GM21515 (cell line): ENCODE data around the gene SEC23A.
"Not testable (repeated sequence)": the region's sequence is repeated elsewhere in the genome, so short reads cannot be mapped to it uniquely, and the experiment has no call there.

Experiments used
- ATAC-seq: cut with Tn5 transposase; IDR thresholded peaks from one replicate; pipeline ENCODE4 v1.9.1; 2021; ENCODE audit not compliant: unreplicated experiment

SEC23A gene

DNA sequence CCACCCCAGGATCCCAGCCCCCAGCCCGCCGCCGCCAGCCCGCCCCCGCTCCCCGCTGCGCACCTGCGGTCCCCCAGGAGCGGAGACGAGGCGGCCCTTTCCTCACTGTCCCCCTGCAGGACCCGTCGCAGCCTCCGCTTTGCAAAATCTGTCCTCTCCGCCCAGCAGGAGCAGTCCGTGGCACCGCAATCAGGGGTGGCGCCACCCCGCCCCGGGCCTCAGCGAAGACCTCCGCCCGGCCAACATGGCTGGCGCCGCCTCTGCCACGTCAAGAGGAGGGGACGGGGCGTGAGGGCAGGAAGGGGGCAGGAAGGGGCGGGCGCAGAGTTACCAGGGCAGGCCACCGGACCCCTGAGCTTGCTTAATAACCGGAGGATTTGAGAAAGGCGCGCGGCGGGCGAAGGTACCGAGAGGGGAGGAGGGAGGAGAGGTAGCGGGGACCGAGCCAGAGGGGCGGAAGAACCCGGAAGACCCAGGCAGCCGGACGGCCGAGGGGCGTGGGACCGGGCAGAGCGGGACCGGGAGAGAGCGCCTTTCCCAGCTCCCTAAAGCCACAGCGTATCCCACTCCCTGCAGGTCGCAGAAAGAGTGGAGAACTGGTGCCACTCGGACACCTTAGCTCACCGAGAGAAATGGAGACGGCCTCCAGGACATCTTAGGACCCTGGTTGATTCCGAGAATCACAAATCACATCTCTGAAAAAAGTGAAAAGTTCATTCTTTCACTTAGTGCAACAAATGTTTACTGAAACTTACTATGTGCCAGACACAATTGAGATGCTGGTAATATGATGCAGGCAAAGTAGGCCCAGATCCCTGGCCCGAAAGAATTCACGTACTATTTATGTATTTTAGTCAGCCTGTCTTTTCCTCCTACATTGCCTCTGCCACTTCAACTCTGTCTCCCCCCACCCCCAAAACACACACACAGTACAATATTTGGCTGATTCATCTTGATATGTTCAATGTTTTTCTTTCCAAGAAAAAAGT is at the start of gene SEC23A:
SEC23A (minus strand) TSS at position 267 of the 989 bp plus-strand sequence. CDS start 7,117 bp downstream, outside the sequence.
- peak; percentile 88 for ATAC-seq

DNA sequence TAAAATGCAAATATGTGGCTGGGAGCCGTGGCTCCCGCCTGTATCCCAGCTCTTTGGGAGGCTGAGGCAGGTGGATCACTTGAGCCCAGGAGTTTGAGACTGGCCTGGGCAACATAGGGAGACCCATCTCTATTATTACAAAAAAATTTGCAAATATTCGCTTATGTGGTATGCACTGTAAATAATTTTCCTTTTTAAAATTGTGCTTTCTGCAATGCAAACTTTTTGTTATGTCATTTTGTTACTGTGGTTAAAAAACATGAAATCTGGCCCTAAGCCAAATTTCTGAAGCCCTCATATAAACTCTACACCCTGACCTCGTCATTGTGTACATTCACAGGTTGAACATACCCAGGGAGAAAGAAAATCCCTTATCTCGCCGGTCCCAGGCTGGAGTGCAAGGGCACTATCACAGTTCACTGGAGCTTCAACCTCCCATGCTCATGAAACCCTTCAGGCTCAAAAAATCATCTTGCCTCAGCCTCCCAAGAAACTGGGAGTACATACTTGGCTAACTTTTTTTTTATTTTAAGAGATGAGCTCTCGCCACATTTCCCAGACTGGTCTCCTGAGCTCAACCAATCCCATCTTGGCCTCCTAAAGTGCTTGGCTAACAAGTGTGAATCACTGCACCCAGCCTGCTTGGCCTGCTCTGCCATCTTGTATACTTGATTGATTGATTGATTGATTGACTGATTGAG is 42.4 kb upstream of the SEC23A start:
- no peak for ATAC-seq

- not testable (repeated sequence) for ATAC-seq
These were observed 40.2 kb upstream of the SEC23A start for GRCh38 chr14:39143226-39143625.

DNA sequence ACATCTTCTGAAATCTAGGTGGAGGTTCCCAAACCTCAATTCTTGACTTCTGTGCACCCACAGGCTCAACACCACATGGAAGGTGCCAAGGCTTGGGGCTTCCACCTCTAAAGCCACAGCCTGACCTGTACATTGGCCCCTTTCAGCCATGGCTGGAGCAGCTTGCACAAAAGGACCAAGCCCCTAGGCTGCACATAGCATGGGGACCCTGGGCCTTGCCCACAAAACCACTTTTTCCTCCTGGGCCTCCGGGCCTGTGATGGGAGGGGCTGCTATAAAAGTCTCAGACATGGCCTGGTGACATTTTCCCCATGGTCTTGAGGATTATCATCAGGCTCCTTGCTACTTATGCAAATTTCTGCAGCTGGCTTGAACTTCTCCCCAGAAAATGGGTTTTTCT is 38.6 kb upstream of the SEC23A start:
- not testable (repeated sequence) for ATAC-seq

DNA sequence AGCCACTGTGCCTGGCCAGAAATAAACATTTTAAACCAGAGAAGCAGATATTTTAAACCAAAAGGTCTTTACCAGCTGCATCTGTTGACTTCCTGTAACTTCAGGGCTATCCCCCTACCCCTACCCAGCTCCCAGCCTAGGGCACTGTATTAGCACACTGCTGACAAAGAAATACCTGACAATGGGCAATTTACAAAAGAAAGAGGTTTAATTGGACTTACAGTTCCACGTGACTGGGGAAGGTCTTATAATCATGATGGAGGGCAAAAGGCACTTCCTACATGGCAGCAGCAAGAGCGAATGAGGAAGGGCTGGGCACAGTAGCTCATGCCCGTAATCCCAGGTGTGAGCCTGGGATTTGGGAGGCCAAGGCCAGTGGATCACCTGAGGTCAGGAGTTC is 37.1 kb upstream of the SEC23A start:
- ATAC-seq = no peak

- no peak for ATAC-seq
These were observed 35.4 kb upstream of the SEC23A start for GRCh38 chr14:39138440-39138839.

DNA sequence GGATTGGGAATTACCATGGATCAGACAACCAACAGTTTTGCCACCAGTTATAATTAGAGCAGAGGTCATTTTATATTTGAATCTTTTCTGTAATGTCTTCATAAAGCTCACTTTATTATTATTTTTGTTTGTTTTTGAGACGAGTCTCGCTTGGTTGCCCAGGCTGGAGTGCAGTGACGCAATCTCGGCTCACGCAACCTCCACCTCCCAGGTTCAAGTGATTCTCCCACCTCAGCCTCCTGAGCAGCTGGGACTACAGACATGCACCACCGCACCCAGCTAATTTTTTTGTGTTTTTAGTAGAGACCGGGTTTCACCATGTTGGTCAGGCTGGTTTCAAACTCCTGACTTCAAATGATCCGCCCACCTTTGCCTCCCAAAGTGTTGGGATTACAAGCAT is 34.8 kb upstream of the SEC23A start:
- ATAC-seq = not testable (repeated sequence)

DNA sequence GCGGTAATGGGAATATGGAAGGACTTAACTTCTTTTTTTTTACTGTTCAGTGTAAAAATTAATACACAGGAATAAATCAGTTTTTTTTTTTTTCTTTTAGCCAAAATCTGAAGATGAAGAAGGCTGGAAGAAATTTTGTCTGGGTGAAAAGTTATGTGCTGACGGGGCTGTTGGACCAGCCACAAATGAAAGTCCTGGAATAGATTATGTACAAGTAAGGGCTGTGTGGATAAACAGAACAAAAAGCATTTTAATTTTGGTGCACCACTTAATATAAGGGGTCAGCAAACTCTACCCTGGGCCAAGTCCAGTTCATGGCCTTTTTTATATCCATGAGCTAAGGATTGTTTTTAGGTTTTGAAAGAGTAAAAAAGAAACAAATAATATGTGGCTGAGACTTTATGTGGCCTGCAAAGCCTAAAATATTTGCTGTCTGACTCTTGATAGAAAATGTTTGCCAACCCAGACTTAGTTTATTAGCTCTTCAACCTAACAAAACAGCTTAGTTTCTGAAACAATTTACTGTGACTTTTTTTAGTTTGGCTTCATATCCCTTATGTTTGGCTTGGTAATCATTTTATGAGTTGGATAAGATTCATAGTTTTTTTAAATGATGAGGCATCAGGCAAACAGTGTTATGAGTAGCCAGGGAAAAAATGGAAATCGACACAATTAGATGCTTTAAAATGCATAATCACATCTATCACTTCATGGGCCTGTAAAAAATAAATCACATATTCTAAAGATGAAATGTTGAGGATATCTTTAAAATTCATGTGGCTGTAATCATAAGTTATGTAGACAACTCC is 19.5 kb upstream of the SEC23A start:
- no peak for ATAC-seq

GRCh38 chr14:39114073-39114838 is 11.2 kb upstream of the SEC23A start, which contains the start of gene GEMIN2:
Gene GEMIN2 (plus strand): TSS chr14:39114323. CDS start chr14:39114339, 16 bp downstream.
- peak; percentile 84 for ATAC-seq

- ATAC-seq = no peak
These were observed 10.6 kb upstream of the SEC23A start for GRCh38 chr14:39113685-39114072.

DNA sequence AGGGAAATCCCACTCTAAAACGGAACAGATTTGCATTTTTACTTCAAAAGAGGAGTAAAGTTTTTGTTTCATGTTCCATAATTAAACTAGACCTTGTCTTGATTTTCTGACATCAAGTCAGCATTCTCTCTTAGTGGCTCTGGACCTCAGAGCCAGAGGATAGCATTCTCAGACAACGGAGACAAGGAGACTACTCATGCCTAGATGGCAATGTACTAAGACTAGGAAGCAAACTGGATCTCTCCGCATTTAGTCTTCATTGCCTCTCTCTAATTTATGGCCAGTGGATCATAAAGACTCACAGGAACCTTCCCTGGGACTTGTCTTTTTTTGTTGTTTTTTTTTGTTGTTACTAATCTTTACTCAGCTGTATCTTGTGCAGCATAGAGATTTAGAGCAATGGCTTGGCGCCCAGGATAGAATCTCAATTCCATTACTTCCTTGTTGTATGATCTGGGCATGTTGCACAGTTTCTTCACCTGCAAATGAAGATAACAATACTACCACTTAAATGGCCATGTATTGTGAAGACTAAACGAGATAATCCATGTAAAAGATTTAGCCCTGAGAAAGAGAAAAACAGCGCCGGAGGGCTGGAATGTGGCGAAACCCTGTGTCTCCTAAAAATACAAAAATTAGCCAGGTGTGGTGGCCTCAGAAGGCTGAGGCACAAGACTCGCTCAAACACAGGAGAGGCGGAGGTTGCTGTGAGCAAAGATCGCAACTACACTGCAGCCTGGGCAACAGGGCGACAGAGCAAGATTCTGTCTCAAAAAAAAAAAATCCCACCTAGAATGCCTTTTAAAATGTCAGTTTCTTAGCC is 7.1 kb upstream of the SEC23A start:
- ATAC-seq = no peak

GRCh38 chr14:39108791-39109190 is 5.8 kb upstream of the SEC23A start:
- ATAC-seq = no peak

DNA sequence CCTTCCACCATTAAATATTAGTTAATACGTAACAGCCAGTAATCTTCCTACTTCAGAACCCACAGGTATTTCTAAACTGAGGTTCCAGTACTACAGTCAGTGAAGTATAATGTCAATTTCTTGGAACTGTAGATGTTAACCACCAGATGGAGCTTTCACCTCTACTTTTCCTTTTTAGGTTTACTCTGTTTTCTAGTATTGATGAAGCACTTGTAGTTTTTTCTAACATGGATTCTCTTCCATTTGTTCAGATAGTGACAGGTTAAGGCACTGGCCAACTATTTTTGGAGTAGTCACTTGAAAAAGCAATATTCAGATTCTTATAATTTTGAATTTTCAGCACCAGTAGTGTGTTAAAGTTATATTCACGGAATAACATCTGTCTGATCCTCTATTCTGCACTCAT is 4.6 kb upstream of the SEC23A start:
- ATAC-seq = no peak

GRCh38 chr14:39104078-39104801 is 1.2 kb upstream of the SEC23A start:
- not testable (repeated sequence) for ATAC-seq

- peak; percentile 28 for ATAC-seq
These were observed 618 bp downstream of the SEC23A start for GRCh38 chr14:39102265-39102968.

GRCh38 chr14:39099748-39100147 is 3.3 kb downstream of the SEC23A start:
- no peak for ATAC-seq

GRCh38 chr14:39099215-39099614 is 3.8 kb downstream of the SEC23A start:
- ATAC-seq = not testable (repeated sequence)

DNA sequence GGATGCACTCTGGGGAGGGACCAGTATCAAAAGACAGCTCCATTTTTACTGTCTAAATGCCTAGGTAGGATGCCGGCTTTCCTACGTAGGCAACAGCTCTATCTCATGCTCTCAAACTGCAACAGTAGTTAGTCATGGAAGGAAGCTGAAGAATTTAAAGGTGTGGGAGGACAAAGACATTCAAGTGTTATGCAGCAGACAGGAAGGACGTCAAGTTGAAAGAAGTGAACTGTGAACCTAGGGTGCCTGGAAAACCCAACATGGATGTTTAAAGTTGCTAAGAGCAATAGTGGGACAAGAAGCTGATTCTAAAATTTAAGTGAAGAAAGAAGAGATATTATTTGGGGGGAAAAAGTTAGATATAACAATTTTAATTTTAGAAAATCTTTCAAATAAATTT is 5.9 kb downstream of the SEC23A start:
- no peak for ATAC-seq
